NCI-H460 (cell line): Measurements from ENCODE around the gene COPRS. TPM values are rescaled to one million over a fixed set of nuclear protein-coding genes. Genes with fewer than 3 reads are reported as not detected.
A peak's percentile ranks its signal among the peaks of the same experiment; 100 is the strongest.
"Not testable (repeated sequence)": the region's sequence is repeated elsewhere in the genome, so short reads cannot be mapped to it uniquely, and the experiment has no call there.

Experiments
- DNase-seq: peaks from one replicate; pipeline ENCODE4 v3.0.0-alpha.2; 2016; ENCODE audit warnings: low read depth; ENCODE audit errors: extremely low read depth
- total RNA-seq: library from RNA; depleted of rRNA; stranded (reverse); fragments of >200 nt; shearing (Covaris generic); gene quantifications from 2 replicates; pipeline ENCODE4 v1.2.3, GENCODE V29; 2014; rRNA removed

COPRS gene
- total RNA-seq, 1 experiment from 2014 or later, result 69.3 TPM

GRCh38 chr17:31815212-31815730, 43.8 kb downstream of the COPRS start:
- no peak for DNase-seq

GRCh38 chr17:31811101-31811500, 47.9 kb downstream of the COPRS start:
- DNase-seq, result no peak

GRCh38 chr17:31809876-31810275, 49.2 kb downstream of the COPRS start:
- DNase-seq, result not testable (repeated sequence)

GRCh38 chr17:31808521-31809050, 50.5 kb downstream of the COPRS start:
- no peak for DNase-seq

- DNase-seq, result no peak
These were observed 51.2 kb downstream of the COPRS start for GRCh38 chr17:31807846-31808245.

GRCh38 chr17:31806921-31807320, 52.1 kb downstream of the COPRS start:
- DNase-seq, result no peak

- DNase-seq, result peak; percentile 68
These were observed 55.4 kb downstream of the COPRS start for GRCh38 chr17:31803494-31804213.

GRCh38 chr17:31802502-31802901, 56.5 kb downstream of the COPRS start:
- DNase-seq, result peak; percentile 16

Other genes with a start within 250 kb of the COPRS start
- 78.7 and 89.8 TPM in 2 replicates for gene UTP6, start 42.5 kb upstream of the COPRS start, total RNA-seq
- 21.7 and 23.6 TPM in 2 replicates for gene SUZ12, start 77.8 kb upstream of the COPRS start, total RNA-seq
- gene LRRC37B, start 148.1 kb upstream of the COPRS start, total RNA-seq, result 8.7 and 13.2 TPM in 2 replicates